ENCODE results near the gene TAX1BP1.

The TAX1BP1 gene

GRCh38 chr7:27709137-27710075 is 30.6 kb upstream of the TAX1BP1 start:
- Histone ChIP-seq H3K4me1 (ENCODE audit: control insufficient read depth, insufficient read depth, low read length) (no peaks in the 10 kb centered on the region), H3K4me3 (ENCODE audit: low read length) (no peak overlapping the region), H3K36me3 (ENCODE audit: control insufficient read depth, insufficient read depth, low read length) (no peaks in the 10 kb centered on the region), H3K27me3 (ENCODE audit: control insufficient read depth, insufficient read depth, low read length) (no peaks in the 10 kb centered on the region), H3K27ac (ENCODE audit: low read length) (no peak overlapping the region), H3K9me3 (ENCODE audit: control insufficient read depth, insufficient read depth, low read length) (no peaks in the 10 kb centered on the region)
- no CpG with 5 or more reads among the region's 2 CpGs for WGBS (ENCODE audit: insufficient coverage, insufficient read length)
- no peak for DNase-seq (ENCODE audit: low read depth, low spot score)

- no CpG with 5 or more reads among the region's 3 CpGs for WGBS (ENCODE audit: insufficient coverage, insufficient read length)
- no peak overlapping the region for H3K4me3 ChIP-seq (ENCODE audit: low read length)
Measured at GRCh38 chr7:27712217-27712616, 27.7 kb upstream of the TAX1BP1 start.

DNA sequence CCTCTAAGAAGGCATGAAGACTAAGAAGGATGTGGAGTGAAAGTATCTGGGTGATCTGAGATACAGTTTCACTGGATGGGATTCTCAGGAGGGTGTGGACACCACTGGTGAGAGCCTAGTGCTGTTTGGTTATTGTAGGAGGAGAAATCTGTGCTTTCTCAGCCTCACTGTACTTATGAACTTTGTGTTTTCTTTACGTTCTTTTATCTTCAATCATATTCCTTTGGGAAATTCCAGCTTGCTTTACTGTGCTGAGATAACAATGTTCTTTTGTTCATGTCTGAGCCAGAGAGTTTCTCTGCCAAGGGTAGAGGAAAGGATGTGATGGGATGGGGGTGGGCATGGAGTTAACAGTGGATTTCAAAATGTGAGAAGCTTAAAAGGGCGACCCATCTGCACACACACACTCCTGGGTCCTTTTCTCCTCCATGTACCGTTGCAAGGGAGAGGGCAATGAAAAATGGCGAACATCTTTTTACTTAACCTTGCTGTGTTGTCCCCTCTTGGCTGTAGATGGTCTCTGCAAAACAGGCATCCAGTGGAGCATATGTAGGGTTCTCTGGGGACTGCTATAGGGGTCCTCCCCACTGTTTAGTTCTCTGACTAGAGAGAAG is 25.0 kb upstream of the TAX1BP1 start:
- no peak for DNase-seq (ENCODE audit: low read depth, low spot score)
- WGBS (ENCODE audit: insufficient coverage, insufficient read length), result no CpG with 5 or more reads among the region's 4 CpGs
- no peaks in the 10 kb centered on the region for H3K4me1 ChIP-seq (ENCODE audit: control insufficient read depth, insufficient read depth, low read length)

More at GRCh38 chr7:27712217-27712616, 27.7 kb upstream of the TAX1BP1 start:
- no peak overlapping the region for H3K27ac ChIP-seq (ENCODE audit: low read length)
- no peaks in the 10 kb centered on the region for H3K36me3 ChIP-seq (ENCODE audit: control insufficient read depth, insufficient read depth, low read length)
- no peak for DNase-seq (ENCODE audit: low read depth, low spot score)
- no peaks in the 10 kb centered on the region for H3K27me3 ChIP-seq (ENCODE audit: control insufficient read depth, insufficient read depth, low read length)
- no peaks in the 10 kb centered on the region for H3K9me3 ChIP-seq (ENCODE audit: control insufficient read depth, insufficient read depth, low read length)
- H3K4me1 ChIP-seq (ENCODE audit: control insufficient read depth, insufficient read depth, low read length), result no peaks in the 10 kb centered on the region

GRCh38 chr7:27723085-27723484 is 16.9 kb upstream of the TAX1BP1 start:
- H3K27me3 ChIP-seq (ENCODE audit: control insufficient read depth, insufficient read depth, low read length), result no peaks in the 10 kb centered on the region; the same call in 1 of the 2 replicates
- H3K27ac ChIP-seq (ENCODE audit: low read length), result no peak overlapping the region
- no peak for DNase-seq (ENCODE audit: low read depth, low spot score)
- H3K4me1 ChIP-seq (ENCODE audit: control insufficient read depth, insufficient read depth, low read length), result no peaks in the 10 kb centered on the region
- H3K4me3 ChIP-seq (ENCODE audit: low read length), result no peak overlapping the region
- H3K9me3 ChIP-seq (ENCODE audit: control insufficient read depth, insufficient read depth, low read length), result no peaks in the 10 kb centered on the region
- H3K36me3 ChIP-seq (ENCODE audit: control insufficient read depth, insufficient read depth, low read length), result no peaks in the 10 kb centered on the region
- no CpG with 5 or more reads among the region's 1 CpG for WGBS (ENCODE audit: insufficient coverage, insufficient read length)

More for the DNA sequence above, 25.0 kb upstream of the TAX1BP1 start:
- no peaks in the 10 kb centered on the region for H3K36me3 ChIP-seq (ENCODE audit: control insufficient read depth, insufficient read depth, low read length)
- H3K4me3 ChIP-seq (ENCODE audit: low read length), result no peak overlapping the region
- no peaks in the 10 kb centered on the region for H3K9me3 ChIP-seq (ENCODE audit: control insufficient read depth, insufficient read depth, low read length)
- H3K27me3 ChIP-seq (ENCODE audit: control insufficient read depth, insufficient read depth, low read length), result no peaks in the 10 kb centered on the region
- H3K27ac ChIP-seq (ENCODE audit: low read length), result no peak overlapping the region

- H3K4me1 ChIP-seq (ENCODE audit: control insufficient read depth, insufficient read depth, low read length), result no peaks in the 10 kb centered on the region
- H3K27me3 ChIP-seq (ENCODE audit: control insufficient read depth, insufficient read depth, low read length), result peaks cover 1% of the 10 kb centered on the region; the same call in 1 of the 2 replicates
- no peak overlapping the region for H3K4me3 ChIP-seq (ENCODE audit: low read length)
- H3K36me3 ChIP-seq (ENCODE audit: control insufficient read depth, insufficient read depth, low read length), result no peaks in the 10 kb centered on the region
- no CpG with 5 or more reads among the region's 6 CpGs for WGBS (ENCODE audit: insufficient coverage, insufficient read length)
- DNase-seq (ENCODE audit: low read depth, low spot score), result no peak
- H3K27ac ChIP-seq (ENCODE audit: low read length), result no peak overlapping the region
- no peaks in the 10 kb centered on the region for H3K9me3 ChIP-seq (ENCODE audit: control insufficient read depth, insufficient read depth, low read length)
Measured at GRCh38 chr7:27727058-27727457, 12.9 kb upstream of the TAX1BP1 start.

DNA sequence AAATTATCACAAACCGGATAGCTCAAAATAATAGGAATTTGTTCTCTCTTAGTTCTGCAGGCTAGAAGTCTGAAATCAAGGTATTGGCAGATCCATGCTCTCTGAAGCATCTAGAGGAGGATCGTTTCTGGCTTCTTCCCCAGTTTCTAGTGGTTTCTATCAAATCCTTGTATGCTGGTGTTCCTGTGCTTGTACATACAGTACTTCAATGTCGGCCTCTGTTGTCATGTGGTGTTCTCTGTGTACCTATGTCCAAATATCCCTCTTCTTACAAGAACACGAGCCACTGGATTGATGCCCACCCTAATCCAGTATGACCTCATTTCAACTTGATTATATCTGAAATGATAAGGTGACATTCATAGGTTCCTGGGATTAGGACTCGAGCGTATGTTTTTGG is 9.8 kb upstream of the TAX1BP1 start:
- no peak overlapping the region for H3K4me3 ChIP-seq (ENCODE audit: low read length)
- H3K27ac ChIP-seq (ENCODE audit: low read length), result no peak overlapping the region
- H3K27me3 ChIP-seq (ENCODE audit: control insufficient read depth, insufficient read depth, low read length), result peaks cover 1% of the 10 kb centered on the region; the same call in 1 of the 2 replicates
- DNase-seq (ENCODE audit: low read depth, low spot score), result no peak
- WGBS (ENCODE audit: insufficient coverage, insufficient read length), result no CpG with 5 or more reads among the region's 6 CpGs
- H3K4me1 ChIP-seq (ENCODE audit: control insufficient read depth, insufficient read depth, low read length), result no peaks in the 10 kb centered on the region
- H3K9me3 ChIP-seq (ENCODE audit: control insufficient read depth, insufficient read depth, low read length), result no peaks in the 10 kb centered on the region
- no peaks in the 10 kb centered on the region for H3K36me3 ChIP-seq (ENCODE audit: control insufficient read depth, insufficient read depth, low read length)

- WGBS (ENCODE audit: insufficient coverage, insufficient read length), result no CpG with 5 or more reads among the region's 2 CpGs
- Histone ChIP-seq H3K27ac (ENCODE audit: low read length) (no peak overlapping the region), H3K9me3 (ENCODE audit: control insufficient read depth, insufficient read depth, low read length) (no peaks in the 10 kb centered on the region)
Measured at GRCh38 chr7:27734583-27734982, 5.4 kb upstream of the TAX1BP1 start.

DNA sequence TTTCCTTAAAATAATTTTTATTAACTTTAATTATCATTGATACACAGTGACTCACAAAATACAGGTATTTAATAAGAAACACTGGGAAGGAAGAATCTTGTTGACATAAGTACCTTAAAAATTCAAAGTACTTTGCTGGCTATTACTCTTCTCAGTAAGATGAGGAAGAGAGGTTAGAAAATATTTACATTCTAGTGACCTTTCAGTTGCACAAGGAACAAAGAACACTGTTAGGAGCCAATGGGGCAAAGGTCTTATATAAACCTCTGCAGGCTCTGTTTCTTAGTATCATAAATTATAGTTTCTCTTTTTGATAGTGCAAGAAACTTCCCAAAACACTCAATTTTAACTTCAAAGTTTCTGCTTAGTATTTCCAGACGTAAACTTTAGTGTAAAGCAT is 4.8 kb upstream of the TAX1BP1 start:
- Histone ChIP-seq H3K9me3 (ENCODE audit: control insufficient read depth, insufficient read depth, low read length) (no peaks in the 10 kb centered on the region), H3K36me3 (ENCODE audit: control insufficient read depth, insufficient read depth, low read length) (no peaks in the 10 kb centered on the region), H3K27me3 (ENCODE audit: control insufficient read depth, insufficient read depth, low read length) (0 out of 2 replicates have a peak, but pooled peaks cover 1% of the 10 kb centered on the region), H3K4me3 (ENCODE audit: low read length) (no peak overlapping the region), H3K4me1 (ENCODE audit: control insufficient read depth, insufficient read depth, low read length) (no peaks in the 10 kb centered on the region), H3K27ac (ENCODE audit: low read length) (no peak overlapping the region)
- DNase-seq (ENCODE audit: low read depth, low spot score), result no peak
- WGBS (ENCODE audit: insufficient coverage, insufficient read length), result no CpG with 5 or more reads among the region's 1 CpG

More at GRCh38 chr7:27734583-27734982, 5.4 kb upstream of the TAX1BP1 start:
- H3K4me1 ChIP-seq (ENCODE audit: control insufficient read depth, insufficient read depth, low read length), result no peaks in the 10 kb centered on the region
- H3K4me3 ChIP-seq (ENCODE audit: low read length), result no peak overlapping the region
- no peak for DNase-seq (ENCODE audit: low read depth, low spot score)
- H3K36me3 ChIP-seq (ENCODE audit: control insufficient read depth, insufficient read depth, low read length), result no peaks in the 10 kb centered on the region
- H3K27me3 ChIP-seq (ENCODE audit: control insufficient read depth, insufficient read depth, low read length), result 0 out of 2 replicates have a peak, but pooled peaks cover 1% of the 10 kb centered on the region

DNA sequence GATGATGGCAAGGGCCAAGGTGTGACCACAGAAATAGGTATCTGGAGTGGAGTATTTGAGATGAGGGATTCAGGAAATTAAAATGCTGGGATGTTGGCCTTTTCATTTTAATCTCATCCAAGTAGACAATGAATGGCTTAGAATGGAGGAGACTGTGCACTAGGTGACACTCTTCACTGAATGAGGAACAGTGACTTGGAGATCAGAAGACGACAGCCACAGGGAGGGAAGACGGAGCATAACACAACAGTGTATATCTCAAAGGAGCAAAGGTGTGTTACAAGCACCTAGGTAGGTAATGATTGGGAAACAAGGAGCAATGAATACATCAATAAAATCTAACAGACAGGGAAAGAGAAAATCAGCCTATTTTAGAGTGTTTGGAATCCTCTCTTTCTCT is 4.1 kb upstream of the TAX1BP1 start:
- H3K4me1 ChIP-seq (ENCODE audit: control insufficient read depth, insufficient read depth, low read length), result no peaks in the 10 kb centered on the region

DNA sequence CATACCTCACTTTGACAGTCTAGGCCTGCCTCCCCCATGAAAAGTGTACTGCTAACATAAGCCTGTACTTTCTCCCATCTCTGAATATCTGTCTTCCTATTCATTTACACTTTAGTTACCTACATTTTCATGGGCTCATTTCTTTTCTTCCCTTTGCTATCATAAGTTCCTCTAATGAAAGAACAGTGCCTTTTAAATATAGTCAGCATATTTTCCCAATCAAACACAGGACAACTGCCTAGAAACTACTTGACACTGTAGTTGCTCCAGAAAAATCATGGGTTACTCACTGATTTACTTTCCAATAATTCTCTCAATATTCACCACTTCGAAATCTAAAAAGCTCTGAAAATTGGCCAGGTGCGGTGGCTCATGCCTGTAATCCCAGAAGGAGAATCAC is 2.8 kb upstream of the TAX1BP1 start:
- whole genome bisulfite sequencing (ENCODE audit: insufficient coverage, insufficient read length), result no CpG with 5 or more reads among the region's 2 CpGs
- Histone ChIP-seq H3K27me3 (ENCODE audit: control insufficient read depth, insufficient read depth, low read length) (no peaks in the 10 kb centered on the region), H3K9me3 (ENCODE audit: control insufficient read depth, insufficient read depth, low read length) (no peaks in the 10 kb centered on the region), H3K4me1 (ENCODE audit: control insufficient read depth, insufficient read depth, low read length) (no peaks in the 10 kb centered on the region), H3K4me3 (ENCODE audit: low read length) (no peak overlapping the region), H3K36me3 (ENCODE audit: control insufficient read depth, insufficient read depth, low read length) (no peaks in the 10 kb centered on the region), H3K27ac (ENCODE audit: low read length) (no peak overlapping the region)
- no peak for DNase-seq (ENCODE audit: low read depth, low spot score)

More for the DNA sequence above, 4.1 kb upstream of the TAX1BP1 start:
- no CpG with 5 or more reads among the region's 2 CpGs for WGBS (ENCODE audit: insufficient coverage, insufficient read length)
- Histone ChIP-seq H3K9me3 (ENCODE audit: control insufficient read depth, insufficient read depth, low read length) (no peaks in the 10 kb centered on the region), H3K27ac (ENCODE audit: low read length) (no peak overlapping the region), H3K36me3 (ENCODE audit: control insufficient read depth, insufficient read depth, low read length) (no peaks in the 10 kb centered on the region), H3K4me3 (ENCODE audit: low read length) (no peak overlapping the region), H3K27me3 (ENCODE audit: control insufficient read depth, insufficient read depth, low read length) (no peaks in the 10 kb centered on the region)
- no peak for DNase-seq (ENCODE audit: low read depth, low spot score)
